Measurements from ENCODE around the gene OR7A17. TPM values are rescaled to one million over a fixed set of nuclear protein-coding genes. Genes with fewer than 3 reads are reported as not detected.
A peak's percentile ranks its signal among the peaks of the same experiment; 100 is the strongest.

OR7A17 gene
- not detected for total RNA-seq (ENCODE audit: unreplicated experiment)
- long read RNA-seq, result 0 reads

GRCh38 chr19:14886032-14886431 lies at the start of gene OR7A17:
Gene OR7A17 (minus strand): TSS chr19:14886132. CDS start chr19:14881355, 4,777 bp downstream.
- DNase-seq (ENCODE audit: low spot score), result no peak
- Mint-ChIP-seq H3K4me3 (ENCODE audit: unreplicated experiment) (peak within 1 kb of the TSS; percentile 57), H3K27ac (ENCODE audit: unreplicated experiment) (no peak within 1 kb of the TSS), H3K36me3 (ENCODE audit: low read depth, unreplicated experiment) (no peaks in the 10 kb centered on the region), H3K9me3 (ENCODE audit: unreplicated experiment) (peaks cover 9% of the 10 kb centered on the region), H3K27me3 (ENCODE audit: unreplicated experiment) (no peaks in the 10 kb centered on the region), H3K4me1 (ENCODE audit: unreplicated experiment) (peaks cover 15% of the 10 kb centered on the region)
- no peak for TF ChIP-seq CTCF (IDR thresholded peaks at IDR 0.05; ENCODE audit: unreplicated experiment)

- no peaks in the 10 kb centered on the region for H3K9me3 Mint-ChIP-seq (ENCODE audit: unreplicated experiment)
- H3K4me3 Mint-ChIP-seq (ENCODE audit: unreplicated experiment), result no peak overlapping the region
- DNase-seq (ENCODE audit: low spot score), result no peak
- H3K36me3 Mint-ChIP-seq (ENCODE audit: low read depth, unreplicated experiment), result no peaks in the 10 kb centered on the region
- H3K27ac Mint-ChIP-seq (ENCODE audit: unreplicated experiment), result no peak overlapping the region
- H3K27me3 Mint-ChIP-seq (ENCODE audit: unreplicated experiment), result no peaks in the 10 kb centered on the region
- TF ChIP-seq CTCF (IDR thresholded peaks at IDR 0.05; ENCODE audit: unreplicated experiment), result no peak
- H3K4me1 Mint-ChIP-seq (ENCODE audit: unreplicated experiment), result no peaks in the 10 kb centered on the region
These were observed 47.6 kb upstream of the OR7A17 start for GRCh38 chr19:14933506-14933905.

- Mint-ChIP-seq H3K4me3 (ENCODE audit: unreplicated experiment) (no peak overlapping the region), H3K27me3 (ENCODE audit: unreplicated experiment) (peaks cover 4% of the 10 kb centered on the region), H3K27ac (ENCODE audit: unreplicated experiment) (no peak overlapping the region), H3K36me3 (ENCODE audit: low read depth, unreplicated experiment) (no peaks in the 10 kb centered on the region), H3K4me1 (ENCODE audit: unreplicated experiment) (no peaks in the 10 kb centered on the region), H3K9me3 (ENCODE audit: unreplicated experiment) (peaks cover 16% of the 10 kb centered on the region)
- TF ChIP-seq CTCF (IDR thresholded peaks at IDR 0.05; ENCODE audit: unreplicated experiment), result no peak
- DNase-seq (ENCODE audit: low spot score), result no peak
These were observed 30.9 kb upstream of the OR7A17 start for GRCh38 chr19:14916848-14917247.

- DNase-seq (ENCODE audit: low spot score), result no peak
- peaks cover 4% of the 10 kb centered on the region for H3K27me3 Mint-ChIP-seq (ENCODE audit: unreplicated experiment)
- H3K4me1 Mint-ChIP-seq (ENCODE audit: unreplicated experiment), result no peaks in the 10 kb centered on the region
- TF ChIP-seq CTCF (IDR thresholded peaks at IDR 0.05; ENCODE audit: unreplicated experiment), result no peak
- peaks cover 15% of the 10 kb centered on the region for H3K9me3 Mint-ChIP-seq (ENCODE audit: unreplicated experiment)
- no peaks in the 10 kb centered on the region for H3K36me3 Mint-ChIP-seq (ENCODE audit: low read depth, unreplicated experiment)
- H3K27ac Mint-ChIP-seq (ENCODE audit: unreplicated experiment), result no peak overlapping the region
- H3K4me3 Mint-ChIP-seq (ENCODE audit: unreplicated experiment), result no peak overlapping the region
These were observed 29.2 kb upstream of the OR7A17 start for GRCh38 chr19:14915116-14915515.

- DNase-seq (ENCODE audit: low spot score), result no peak
- Mint-ChIP-seq H3K27ac (ENCODE audit: unreplicated experiment) (no peak overlapping the region), H3K4me1 (ENCODE audit: unreplicated experiment) (no peaks in the 10 kb centered on the region), H3K4me3 (ENCODE audit: unreplicated experiment) (no peak overlapping the region), H3K9me3 (ENCODE audit: unreplicated experiment) (no peaks in the 10 kb centered on the region), H3K27me3 (ENCODE audit: unreplicated experiment) (no peaks in the 10 kb centered on the region), H3K36me3 (ENCODE audit: low read depth, unreplicated experiment) (no peaks in the 10 kb centered on the region)
- no peak for TF ChIP-seq CTCF (IDR thresholded peaks at IDR 0.05; ENCODE audit: unreplicated experiment)
These were observed 20.8 kb upstream of the OR7A17 start for GRCh38 chr19:14906711-14907110.

All from endothelial cell (in vitro differentiated cells).